Measurements from ENCODE around the gene ACMSD. TPM values are rescaled to one million over a fixed set of nuclear protein-coding genes. Genes with fewer than 3 reads are reported as not detected.
"Not testable (repeated sequence)": the region's sequence is repeated elsewhere in the genome, so short reads cannot be mapped to it uniquely, and the experiment has no call there.

ACMSD gene
- total RNA-seq, 4 donors from 2014 or later = not detected

- TF ChIP-seq, protein P1, sequence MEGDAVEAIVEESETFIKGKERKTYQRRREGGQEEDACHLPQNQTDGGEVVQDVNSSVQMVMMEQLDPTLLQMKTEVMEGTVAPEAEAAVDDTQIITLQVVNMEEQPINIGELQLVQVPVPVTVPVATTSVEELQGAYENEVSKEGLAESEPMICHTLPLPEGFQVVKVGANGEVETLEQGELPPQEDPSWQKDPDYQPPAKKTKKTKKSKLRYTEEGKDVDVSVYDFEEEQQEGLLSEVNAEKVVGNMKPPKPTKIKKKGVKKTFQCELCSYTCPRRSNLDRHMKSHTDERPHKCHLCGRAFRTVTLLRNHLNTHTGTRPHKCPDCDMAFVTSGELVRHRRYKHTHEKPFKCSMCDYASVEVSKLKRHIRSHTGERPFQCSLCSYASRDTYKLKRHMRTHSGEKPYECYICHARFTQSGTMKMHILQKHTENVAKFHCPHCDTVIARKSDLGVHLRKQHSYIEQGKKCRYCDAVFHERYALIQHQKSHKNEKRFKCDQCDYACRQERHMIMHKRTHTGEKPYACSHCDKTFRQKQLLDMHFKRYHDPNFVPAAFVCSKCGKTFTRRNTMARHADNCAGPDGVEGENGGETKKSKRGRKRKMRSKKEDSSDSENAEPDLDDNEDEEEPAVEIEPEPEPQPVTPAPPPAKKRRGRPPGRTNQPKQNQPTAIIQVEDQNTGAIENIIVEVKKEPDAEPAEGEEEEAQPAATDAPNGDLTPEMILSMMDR (IDR thresholded peaks at IDR 0.05) = no peak
- TF ChIP-seq POLR2AphosphoS5 (IDR thresholded peaks at IDR 0.05) = no peak
- TF ChIP-seq EP300 (IDR thresholded peaks at IDR 0.05) = no peak
- no peak for TF ChIP-seq POLR2A (IDR thresholded peaks at IDR 0.05)
- ATAC-seq = no peak
- Histone ChIP-seq H3K27ac (no peak overlapping the region), H3K9me3 (no peaks in the 10 kb centered on the region), H3K36me3 (no peaks in the 10 kb centered on the region), H3K4me3 (no peak overlapping the region), H3K27me3 (no peaks in the 10 kb centered on the region), H3K4me1 (no peaks in the 10 kb centered on the region)
- 50 to 64% methylated on average over 2 of the region's 2 CpGs for WGBS, 2 donors (ENCODE audit: low coverage in 1 of 2)
These were observed 7.3 kb downstream of the ACMSD start for GRCh38 chr2:134845719-134846118.

- Histone ChIP-seq H3K9me3 (no peaks in the 10 kb centered on the region), H3K4me1 (no peaks in the 10 kb centered on the region), H3K36me3 (no peaks in the 10 kb centered on the region), H3K27me3 (no peaks in the 10 kb centered on the region), H3K4me3 (no peak overlapping the region), H3K27ac (no peak overlapping the region)
- TF ChIP-seq EP300 (IDR thresholded peaks at IDR 0.05) (no peak), POLR2AphosphoS5 (IDR thresholded peaks at IDR 0.05) (no peak), POLR2A (IDR thresholded peaks at IDR 0.05) (no peak)
- TF ChIP-seq, protein P1 (IDR thresholded peaks at IDR 0.05) = no peak
- 100% methylated on average over 1 of the region's 1 CpG for WGBS, 2 donors (ENCODE audit: low coverage in 1 of 2)
- ATAC-seq = no peak
These were observed 7.8 kb downstream of the ACMSD start for GRCh38 chr2:134846213-134846612.

GRCh38 chr2:134847582-134847981 lies 9.2 kb downstream of the ACMSD start:
- H3K9me3 ChIP-seq, H3K27ac ChIP-seq, ATAC-seq, H3K4me3 ChIP-seq, H3K27me3 ChIP-seq, H3K4me1 ChIP-seq, H3K36me3 ChIP-seq: not testable (repeated sequence)
- WGBS, 2 donors (ENCODE audit: low coverage in 1 of 2) = 89 to 100% methylated on average over 1 to 4 of the region's 5 CpGs

GRCh38 chr2:134852518-134852917 lies 14.1 kb downstream of the ACMSD start:
- no peaks in the 10 kb centered on the region for H3K36me3 ChIP-seq
- ATAC-seq = no peak
- 73 to 76% methylated on average over 4 to 7 of the region's 7 CpGs for WGBS, 2 donors (ENCODE audit: low coverage in 1 of 2)
- no peak for TF ChIP-seq POLR2AphosphoS5 (IDR thresholded peaks at IDR 0.05)
- TF ChIP-seq POLR2A (IDR thresholded peaks at IDR 0.05) = no peak
- H3K4me3 ChIP-seq = no peak overlapping the region
- H3K27me3 ChIP-seq = no peaks in the 10 kb centered on the region
- no peaks in the 10 kb centered on the region for H3K4me1 ChIP-seq
- no peak overlapping the region for H3K27ac ChIP-seq
- no peaks in the 10 kb centered on the region for H3K9me3 ChIP-seq

GRCh38 chr2:134855709-134856108 lies 17.3 kb downstream of the ACMSD start:
- no peak overlapping the region for H3K27ac ChIP-seq
- no peak for ATAC-seq
- no peaks in the 10 kb centered on the region for H3K27me3 ChIP-seq
- H3K4me3 ChIP-seq = no peak overlapping the region
- H3K9me3 ChIP-seq = no peaks in the 10 kb centered on the region
- H3K4me1 ChIP-seq = no peaks in the 10 kb centered on the region
- no peak for TF ChIP-seq POLR2AphosphoS5 (IDR thresholded peaks at IDR 0.05)
- TF ChIP-seq, protein P1 (IDR thresholded peaks at IDR 0.05) = no peak
- no peak for TF ChIP-seq POLR2A (IDR thresholded peaks at IDR 0.05)
- no peak for TF ChIP-seq EP300 (IDR thresholded peaks at IDR 0.05)
- H3K36me3 ChIP-seq = no peaks in the 10 kb centered on the region

DNA sequence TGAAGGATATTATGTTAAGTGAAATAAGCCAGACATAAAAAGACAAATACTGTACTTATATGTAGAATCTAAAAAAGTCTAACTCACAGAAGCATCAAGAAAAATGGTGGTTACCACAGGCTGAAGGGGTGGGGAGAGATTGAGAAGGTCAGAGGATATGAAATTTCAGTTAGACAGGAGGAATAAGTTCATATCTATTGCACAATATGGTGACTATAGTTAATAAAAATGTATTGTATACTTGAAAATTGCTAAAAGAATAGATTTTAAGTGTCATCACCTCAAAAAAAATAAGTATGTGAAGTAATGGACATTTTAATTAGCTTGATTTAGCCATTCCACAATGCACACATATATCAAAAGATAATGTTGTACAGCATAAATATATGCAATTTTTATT lies 19.8 kb downstream of the ACMSD start:
- TF ChIP-seq POLR2A (IDR thresholded peaks at IDR 0.05) (no peak), EP300 (IDR thresholded peaks at IDR 0.05) (no peak), POLR2AphosphoS5 (IDR thresholded peaks at IDR 0.05) (no peak)
- TF ChIP-seq, protein P1 (IDR thresholded peaks at IDR 0.05) = no peak
- H3K4me1 ChIP-seq = no peaks in the 10 kb centered on the region
- H3K27ac ChIP-seq = no peak overlapping the region
- H3K27me3 ChIP-seq = no peaks in the 10 kb centered on the region
- H3K9me3 ChIP-seq = no peaks in the 10 kb centered on the region
- no peak overlapping the region for H3K4me3 ChIP-seq
- H3K36me3 ChIP-seq = no peaks in the 10 kb centered on the region
- no peak for ATAC-seq

Measured in gastroesophageal sphincter (tissue), 4 donors.